Embryonic facial prominence (tissue), 1 donor: ENCODE measurements around the gene TRPV4.

ENCODE experiments used
- DNase-seq: peaks from one replicate; pipeline ENCODE4 v3.0.0-alpha.2; 2016; ENCODE audit errors: extremely low spot score

Gene TRPV4

DNA sequence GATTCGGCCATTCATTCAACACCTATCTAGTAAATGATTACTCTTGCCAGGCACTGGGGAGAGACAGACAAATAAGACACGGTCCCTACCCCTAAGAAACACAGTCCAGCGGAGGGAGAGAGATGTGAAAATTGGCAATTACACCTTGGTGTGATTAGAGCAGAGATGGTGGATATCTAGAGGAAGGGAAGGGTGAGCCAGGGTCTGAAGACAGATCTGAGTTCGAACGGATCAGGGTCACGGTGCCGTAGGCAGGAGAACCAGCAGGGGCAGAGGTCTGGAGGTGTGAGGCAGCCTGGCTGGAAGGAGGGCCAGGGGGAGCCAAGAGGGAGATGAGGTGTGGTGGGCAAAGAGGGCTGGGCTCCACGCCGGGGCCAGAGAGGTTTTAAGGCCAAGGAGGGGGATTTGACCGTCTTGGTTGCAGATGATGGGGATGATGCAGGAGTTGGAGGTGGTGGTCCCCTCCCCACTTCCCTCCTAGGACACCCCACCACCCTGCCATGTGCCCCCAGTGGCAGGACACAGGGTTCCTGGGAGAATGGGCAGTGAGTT, 92.4 kb downstream of the TRPV4 start:
- no peak for DNase-seq

DNA sequence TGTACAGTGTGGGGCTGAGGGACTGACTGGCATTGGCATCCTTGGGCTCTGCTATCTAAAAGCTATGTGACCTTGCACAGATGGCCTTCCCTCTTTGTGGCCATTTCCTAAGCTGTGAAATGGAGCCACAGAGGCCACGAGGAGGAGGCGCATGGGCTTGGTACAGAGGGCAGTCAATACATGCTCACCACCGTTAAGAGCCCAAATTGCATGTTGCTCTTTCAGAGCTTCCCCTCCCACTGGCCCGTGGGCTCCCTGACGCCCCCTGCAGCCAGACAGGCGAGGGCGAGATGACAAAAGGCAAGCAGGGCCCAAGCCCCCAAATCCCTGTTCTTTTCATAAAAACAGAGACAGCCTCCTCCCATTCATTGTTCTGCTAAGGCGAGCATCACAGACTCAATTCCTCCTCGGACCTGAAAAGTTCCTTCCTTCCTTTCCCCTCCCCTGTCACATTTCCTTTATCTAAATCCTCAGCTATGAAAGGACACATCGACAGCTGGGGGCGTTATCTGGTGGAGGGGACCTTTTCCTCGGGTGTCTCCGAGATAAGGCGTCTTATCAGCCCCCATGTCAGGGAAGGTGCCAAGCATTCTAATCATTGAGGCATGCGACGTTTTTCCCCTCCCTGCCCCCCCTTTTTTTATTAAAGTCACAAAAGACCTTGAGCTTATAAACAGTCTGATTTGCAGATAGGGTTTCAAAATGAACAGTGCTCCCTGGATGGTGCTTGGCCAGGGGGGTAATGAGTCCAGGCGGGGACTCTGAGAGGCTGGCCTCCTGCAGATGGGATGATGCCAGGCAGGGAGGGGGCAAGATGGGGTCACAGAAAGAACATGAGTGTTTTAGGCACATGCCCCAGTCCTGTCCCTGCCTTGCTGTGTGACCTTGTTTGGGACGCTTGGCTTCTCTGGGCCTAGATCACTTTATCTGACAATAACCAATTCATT, 93.2 kb downstream of the TRPV4 start:
- DNase-seq: no peak

DNA sequence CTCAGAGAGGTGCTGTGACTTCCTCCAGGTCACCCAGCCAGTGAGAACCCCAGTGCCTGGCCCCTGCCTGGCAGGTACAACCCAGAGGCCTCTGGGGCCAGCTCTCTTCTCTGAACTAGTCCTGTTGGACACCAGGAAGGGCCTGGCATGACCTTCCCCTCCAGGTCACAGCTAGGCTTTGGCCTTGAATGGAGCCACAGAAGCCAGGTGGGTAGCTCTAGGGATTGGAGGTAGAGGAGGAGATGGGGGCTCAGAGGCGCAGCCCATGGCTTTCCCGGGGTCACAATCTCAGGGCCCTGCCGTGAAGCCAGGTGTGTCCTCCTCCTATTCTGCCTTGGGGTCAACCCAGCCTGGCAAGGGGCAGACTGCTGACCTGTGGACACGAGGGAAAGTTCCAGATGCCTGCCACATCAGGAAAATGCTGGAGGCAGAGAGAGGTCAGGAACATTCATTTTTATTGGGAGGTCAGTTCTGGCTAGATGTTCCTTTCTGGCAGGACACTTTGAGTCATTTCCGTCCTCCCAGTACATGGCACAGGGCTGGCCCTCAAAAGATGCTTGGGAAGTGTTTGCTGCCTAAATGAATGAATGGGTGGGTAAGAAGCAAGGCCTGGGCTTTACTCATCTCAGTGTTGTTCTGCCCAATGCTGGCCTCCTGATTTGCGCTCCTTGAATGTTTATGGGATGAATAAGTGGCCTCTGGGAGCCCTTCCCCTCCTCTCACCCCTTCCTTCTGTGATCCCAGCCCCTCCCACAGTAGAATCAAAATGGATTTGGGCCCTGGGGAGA, 94.1 kb downstream of the TRPV4 start:
- no peak for DNase-seq

DNA sequence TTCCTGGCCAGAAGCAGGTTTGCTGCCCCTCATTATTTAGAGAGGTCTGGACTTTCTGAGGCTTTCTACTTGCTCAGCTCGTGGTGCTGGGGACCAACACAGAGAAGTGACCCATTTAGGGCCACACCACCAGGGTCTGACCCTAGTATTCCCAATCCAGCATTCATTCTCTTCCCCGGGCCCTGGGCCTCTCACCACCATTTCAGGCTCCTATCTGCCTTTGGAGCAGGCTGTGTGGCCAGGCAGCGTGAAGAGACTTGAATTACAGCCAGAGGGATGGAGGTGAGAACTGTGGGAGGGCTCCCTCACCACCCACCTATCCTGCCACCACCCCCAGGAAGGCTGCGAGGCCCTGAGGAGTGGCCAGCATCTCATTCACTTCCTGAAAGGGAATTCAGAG, 95.0 kb downstream of the TRPV4 start:
- DNase-seq: no peak

DNA sequence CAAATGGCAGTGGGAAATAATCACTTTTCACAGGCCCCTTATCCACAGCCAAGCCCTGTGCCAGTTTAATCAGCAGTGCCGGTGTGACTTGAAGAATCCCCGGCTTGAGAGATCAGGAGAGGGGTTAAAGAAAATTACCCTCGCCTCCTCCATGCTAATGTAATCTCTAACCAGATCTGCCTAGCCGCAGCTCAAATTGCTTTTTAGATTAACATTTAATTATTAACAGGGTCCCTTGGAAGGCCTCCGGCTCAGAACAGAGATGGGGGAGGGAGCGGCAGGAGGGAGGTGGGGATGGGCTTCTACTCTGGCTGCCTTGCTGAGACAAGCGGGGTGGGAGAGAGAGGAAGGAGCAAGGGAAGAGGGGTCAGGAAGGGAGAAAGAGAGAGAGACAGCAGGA, 95.6 kb downstream of the TRPV4 start:
- DNase-seq: no peak

DNA sequence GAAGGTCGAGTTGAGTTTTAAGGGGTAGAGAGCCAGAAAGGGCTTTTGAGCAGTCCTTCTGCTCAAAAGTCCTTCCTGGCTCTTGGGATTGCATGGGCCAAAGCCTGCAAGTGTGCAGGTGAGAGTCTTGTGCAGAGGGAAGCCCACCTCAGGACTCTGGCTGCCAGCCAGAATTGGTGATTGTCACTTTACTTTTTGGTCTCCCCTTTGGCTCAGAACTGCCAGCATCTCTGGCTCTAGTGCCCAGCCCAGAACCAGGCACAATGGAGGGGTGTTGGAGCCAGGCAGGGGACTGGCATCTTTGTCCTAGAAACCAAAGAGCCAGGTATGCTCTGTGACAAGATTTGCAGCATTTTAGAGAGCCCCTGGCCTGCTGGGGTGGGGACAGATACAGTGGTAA, 96.1 kb downstream of the TRPV4 start:
- DNase-seq: no peak

DNA sequence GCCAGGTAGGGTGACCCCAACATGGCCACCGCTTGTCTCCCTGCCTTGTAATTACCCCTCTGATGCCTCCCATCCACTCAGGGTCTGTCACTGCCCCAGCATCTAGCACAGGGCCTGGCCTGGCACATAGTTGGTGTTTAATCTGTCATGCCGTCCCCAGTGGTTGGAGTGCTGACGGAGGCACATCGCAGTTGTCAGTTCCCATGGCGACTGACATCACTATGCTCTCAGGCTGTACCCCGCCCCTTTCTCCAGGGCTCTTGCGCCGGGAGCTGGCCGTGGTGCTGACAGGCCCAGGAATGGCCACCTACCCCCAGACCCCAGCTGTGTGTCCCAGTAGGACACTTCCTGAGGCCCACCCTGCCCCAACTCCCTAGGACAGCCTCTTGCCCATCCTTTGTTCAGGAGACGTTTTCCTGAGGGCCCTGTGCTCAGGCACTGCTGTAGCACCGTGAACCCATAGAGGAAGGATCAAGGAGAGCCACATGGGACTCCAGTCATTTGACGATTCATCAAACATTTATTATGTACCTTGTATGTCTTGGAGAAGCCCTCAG, 96.6 kb downstream of the TRPV4 start:
- DNase-seq: peak; percentile 55

DNA sequence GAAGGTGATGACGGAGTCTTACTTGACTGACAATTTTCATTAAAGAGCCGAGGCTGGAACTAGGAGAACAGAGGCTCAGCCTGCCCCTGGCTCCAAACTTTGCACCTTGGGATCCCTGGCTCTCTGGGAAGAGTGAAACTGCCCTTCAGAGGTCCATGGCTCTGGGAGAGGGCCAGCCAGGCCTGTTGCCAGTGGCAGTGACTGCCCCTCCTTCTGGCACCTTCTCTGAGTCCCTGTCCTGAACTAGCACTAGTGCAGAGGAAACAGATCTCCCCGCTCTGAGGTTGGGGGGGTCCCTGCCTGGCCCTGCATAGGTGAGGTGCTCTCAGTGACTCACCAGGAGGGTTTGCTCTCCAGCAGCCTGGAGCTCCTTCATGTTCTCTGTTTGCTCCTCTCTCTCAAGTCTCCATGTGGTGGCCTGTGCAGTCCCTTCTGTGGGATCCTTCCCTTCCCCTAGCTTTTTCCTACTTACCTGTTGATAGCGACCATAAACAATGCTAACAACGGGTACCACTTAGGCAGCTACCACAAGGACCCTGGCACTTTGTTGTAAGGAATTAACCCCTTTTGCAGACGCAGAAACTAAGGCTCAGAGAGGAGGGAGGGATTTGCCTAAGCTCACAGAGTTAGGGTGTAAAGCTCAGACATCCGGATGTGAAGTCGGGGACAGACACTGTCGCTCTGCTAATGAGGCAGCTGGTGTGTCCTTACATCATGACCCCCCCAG, 97.2 kb downstream of the TRPV4 start:
- DNase-seq: no peak

DNA sequence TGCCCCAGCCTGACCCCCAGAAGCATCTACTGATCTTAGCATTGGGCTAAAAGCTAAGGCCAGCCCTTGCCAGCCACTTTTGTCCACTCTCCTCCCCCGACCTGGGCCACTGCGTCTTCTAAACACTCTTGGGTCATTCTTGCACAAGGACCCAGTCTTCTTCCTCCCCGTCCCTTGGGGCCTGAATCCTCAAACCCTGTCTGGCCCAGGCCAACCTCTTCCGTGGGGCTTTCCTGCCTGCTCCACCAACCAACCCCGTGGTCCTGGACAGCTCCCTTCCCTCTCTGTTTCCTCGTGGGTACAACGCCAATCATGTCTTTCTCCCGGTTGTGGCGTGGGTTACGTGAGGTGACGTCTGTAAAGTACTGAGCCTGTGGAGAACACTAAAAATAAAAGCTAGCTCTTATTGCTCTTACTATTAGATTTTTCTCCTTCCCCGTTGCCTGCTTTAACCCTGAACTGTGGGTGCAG, 98.1 kb downstream of the TRPV4 start:
- no peak for DNase-seq

DNA sequence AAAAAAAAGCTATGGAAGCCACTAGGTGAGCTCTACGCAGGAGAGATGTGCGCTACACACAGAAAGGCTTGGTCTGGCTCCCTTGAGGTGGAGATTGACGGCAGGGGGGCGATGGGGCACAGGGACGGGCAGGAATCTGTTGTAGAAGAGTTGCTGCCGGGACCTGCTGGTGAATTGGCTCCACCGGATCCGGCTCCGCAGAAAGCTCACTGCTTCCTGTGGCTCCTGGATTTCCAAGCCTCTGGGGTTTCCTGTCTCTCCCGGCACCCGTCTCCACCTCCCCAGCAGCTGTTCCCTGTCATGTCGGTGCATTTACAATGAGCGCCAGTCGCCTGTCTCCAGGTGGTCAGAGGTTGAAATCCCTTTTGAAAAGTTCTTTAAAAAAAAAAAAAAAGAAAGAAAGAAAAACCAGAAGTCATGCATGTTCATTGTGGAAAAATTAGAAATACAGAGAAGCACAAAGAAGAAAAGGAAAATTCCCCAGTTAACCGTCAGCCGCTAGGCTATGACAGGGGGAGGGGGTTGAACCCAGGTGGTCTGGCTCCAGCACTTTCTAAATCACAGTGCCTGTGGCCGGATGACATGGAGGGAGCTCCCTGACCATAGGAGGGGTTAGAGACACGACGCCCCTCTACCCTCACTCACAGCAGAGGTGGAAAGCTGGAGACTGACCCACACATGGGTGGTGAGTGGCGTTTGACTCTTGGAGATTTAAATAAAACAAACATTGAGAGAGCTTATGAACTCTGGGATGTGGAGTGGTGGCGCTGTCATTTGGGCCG, 98.8 kb downstream of the TRPV4 start:
- DNase-seq: no peak
